GM21390 (cell line): ENCODE data around the gene SP110.
"Not testable (repeated sequence)": the region's sequence is repeated elsewhere in the genome, so short reads cannot be mapped to it uniquely, and the experiment has no call there.

Experiments used
- ATAC-seq: cut with Tn5 transposase; IDR thresholded peaks from one replicate; pipeline ENCODE4 v1.9.1; 2021; ENCODE audit not compliant: unreplicated experiment

Gene SP110

DNA sequence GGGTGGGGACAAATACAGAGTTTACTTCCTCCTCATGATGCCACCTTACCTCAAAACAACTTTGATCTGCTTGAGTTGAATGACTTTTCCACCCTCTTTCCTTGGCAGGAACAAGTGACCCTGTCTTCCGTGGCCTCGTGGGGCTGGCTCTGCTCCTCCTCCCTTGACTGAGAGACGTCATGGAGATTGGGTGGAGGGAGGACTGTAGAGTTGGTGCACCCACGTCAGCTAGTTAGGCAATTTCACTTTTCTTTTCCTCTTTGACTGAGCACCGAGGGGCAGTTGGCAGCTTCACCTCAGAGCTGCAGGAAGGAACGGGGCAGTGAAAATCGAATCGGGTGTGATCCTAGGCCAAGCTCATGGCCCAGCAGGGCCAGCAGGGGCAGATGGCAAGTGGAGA lies 5.7 kb upstream of the SP110 start, which contains the start of gene SP140:
Gene SP140, plus strand, starts transcription at position 251 of the 400 bp plus-strand sequence. Its CDS starts 109 bp downstream, at position 360.
- ATAC-seq, result peak; percentile 63

DNA sequence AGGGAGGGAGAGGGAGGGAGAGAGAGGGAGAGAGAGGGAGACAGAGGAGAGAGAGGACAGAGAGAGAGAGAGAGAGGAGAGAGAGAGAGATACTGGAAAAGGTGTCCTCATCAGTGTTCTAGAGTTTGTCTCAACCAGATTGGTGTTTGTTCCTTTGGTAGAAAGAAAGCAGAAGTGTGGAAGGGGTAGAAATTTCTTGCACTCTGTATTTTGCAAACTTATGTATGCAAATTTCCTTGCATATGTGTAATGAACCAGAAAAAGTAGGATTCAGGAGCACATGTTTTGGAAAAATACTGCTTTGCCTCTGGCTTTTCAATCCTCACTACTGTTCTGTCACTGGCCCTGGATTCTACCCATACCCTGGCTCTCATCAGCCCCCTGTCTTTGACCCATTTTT lies 4.7 kb upstream of the SP110 start:
- no peak for ATAC-seq

DNA sequence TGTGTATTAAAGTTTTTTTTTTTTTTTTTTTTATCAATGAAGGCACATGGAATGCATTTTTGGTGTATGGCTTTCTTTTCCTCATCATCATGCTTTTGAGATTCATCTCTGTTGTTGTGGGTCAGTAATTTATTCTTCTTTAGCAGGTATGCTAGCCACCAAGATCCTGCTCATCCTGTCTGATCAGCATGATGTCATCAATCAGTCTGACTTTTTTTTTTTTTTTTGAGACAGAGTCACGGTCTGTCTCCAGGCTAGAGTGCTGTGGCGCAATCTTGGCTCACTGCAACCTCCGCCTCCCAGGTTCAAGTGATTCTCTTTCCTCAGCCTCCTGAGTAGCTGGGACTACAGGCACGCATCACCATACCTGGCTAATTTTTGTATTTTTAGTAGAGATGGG lies 3.0 kb upstream of the SP110 start:
- ATAC-seq, result not testable (repeated sequence)

DNA sequence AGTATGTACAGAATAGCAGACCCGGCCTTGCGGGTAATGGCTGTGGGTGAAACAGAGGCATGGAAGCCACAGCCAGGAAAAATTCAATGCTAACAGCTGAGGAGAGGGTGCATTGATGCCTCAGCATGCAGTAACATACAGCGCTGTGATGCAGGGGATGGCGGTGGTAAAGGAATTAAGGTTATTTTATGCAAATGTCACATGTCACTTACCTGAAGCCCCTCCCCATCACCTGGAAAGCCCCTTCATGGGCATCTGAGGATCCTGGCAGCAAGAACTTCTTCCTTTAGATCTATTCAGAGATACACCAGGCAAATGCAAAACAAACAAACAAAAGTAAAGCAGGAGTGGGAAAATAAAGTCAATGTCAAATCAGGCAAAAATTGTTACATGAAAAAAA lies 1.7 kb upstream of the SP110 start:
- no peak for ATAC-seq

DNA sequence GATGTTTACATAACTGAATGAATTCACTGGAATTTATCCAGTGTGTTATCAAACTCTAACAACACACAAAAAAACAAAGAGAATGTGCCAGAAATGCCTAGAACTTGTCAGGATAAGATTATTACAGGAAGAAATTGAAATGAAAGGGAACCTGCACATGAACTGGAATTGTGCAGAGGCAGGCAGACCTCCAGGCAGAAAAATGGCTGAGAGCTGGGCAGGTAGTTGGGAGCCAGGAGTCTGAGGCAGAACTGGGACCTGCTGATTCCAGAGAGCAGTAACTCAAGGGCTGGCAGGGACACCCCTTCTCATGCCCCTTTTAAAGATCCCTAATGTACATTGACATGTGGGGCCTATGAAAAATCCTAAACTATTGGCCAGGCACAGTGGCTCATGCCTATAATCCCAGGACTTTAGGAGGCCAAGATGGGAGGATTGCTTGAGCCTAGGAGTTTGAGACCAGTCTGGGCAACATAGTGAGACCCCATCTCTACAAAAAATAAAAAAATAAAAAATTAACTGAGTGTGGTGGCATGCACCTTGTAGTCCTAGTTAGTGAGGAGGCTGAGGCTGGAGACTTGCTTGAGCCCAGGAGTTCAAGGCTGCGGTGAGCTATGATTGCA lies 674 bp upstream of the SP110 start:
- ATAC-seq, result no peak

DNA sequence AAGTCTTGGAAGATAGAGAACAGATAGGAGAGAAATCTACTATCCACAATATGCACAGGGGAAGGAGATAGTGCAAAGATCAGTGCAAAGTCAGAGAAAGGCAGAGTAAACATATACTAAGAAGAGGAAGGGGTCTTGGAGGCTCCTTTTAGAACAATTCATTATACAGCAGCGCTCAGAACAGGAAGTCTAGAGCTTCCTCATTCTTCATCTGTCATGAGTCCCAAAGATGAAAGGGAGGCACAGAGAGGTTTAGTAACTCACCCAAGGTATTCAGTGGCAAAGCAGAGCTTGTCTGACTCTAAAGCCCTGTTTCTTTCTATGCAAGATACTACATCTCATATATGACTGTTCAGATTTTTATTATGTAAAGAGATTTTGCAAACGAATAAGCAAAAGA lies 1.4 kb downstream of the SP110 start:
- ATAC-seq, result no peak

DNA sequence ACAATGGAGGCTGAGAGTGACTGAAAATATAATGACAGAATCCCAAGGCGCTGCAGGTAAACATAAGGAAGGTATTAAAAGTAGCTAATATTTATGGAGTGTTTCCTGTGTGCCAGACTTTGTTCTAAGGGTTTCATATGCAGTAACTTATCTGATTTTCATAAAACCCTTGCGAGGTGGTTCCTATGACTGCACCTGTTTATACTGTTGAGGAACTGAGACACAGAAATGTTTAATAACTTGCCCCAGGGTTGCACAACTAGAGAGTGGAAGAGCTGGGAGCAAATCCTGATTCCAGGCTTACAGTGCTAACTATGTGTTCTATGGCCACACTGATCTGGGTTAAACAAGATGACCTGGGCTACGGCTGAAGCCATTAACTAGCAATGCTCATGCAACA lies 2.4 kb downstream of the SP110 start:
- ATAC-seq, result peak; percentile 39

DNA sequence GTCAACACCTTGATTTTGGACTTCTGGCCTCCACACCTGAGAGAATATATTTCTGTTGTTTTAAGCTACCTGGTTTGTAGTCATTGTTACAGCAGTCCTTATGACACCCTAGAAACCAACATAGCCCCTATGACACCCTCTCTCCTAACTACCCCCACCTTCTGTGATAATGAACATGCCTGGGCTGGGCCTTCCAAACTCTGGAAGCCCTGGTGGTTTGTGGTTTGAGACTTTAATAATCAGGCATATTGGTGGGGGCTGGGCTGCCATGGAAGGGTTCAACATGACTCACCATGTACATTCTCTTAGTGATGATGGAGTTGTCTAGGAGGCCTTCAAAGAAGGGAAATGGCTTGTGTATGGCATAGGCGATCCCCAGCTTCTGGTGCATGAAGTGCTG lies 3.3 kb downstream of the SP110 start:
- no peak for ATAC-seq

DNA sequence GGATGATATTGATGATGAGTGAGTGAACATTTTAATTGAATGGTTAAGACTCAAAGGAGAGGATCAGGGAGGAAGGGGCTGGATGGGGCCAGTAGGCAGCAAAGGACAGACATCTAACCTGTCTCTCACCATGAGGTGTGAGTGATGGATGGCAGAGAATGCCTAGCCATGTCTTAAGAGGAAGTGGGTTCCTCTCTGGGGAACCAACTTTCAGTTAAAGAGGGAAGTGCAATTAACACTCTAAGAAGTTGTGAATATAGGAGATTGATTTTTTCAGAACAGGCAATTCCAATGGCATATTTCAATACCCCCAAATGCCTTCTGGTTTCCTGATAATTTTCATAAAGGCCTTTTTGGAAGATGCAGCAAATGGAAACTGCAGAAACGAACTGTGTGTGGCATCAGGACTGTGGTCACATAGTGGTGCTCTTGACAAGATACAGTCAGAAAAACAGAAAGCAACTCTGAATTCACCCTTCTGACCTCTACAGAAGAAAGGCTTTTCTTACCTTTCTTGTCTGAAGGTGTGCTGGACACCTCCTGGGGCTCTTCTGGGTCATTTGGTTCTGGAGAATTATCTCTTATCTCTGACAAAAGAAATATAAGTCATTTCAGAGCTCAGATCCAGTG lies 10.2 kb downstream of the SP110 start:
- peak; percentile 39 for ATAC-seq

DNA sequence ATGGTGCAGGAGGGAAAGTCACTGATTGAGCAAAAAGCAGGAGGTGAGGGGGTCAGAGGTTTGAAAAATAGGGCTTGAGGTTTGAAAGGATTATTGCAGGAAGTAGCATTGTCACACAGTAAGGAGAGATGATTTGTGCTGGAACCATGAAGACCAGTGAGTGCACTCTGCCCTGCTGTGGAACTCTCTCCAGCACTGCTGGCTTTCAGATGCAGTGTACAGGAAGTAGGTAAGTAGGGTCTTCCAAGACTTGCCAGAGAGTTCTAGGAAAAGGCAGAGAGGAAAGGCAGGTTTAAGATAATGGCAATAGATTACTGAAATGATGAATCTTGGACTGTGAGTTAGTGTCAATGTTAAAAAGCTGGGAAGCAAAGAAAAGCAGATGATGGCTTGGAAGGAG lies 11.2 kb downstream of the SP110 start:
- no peak for ATAC-seq

DNA sequence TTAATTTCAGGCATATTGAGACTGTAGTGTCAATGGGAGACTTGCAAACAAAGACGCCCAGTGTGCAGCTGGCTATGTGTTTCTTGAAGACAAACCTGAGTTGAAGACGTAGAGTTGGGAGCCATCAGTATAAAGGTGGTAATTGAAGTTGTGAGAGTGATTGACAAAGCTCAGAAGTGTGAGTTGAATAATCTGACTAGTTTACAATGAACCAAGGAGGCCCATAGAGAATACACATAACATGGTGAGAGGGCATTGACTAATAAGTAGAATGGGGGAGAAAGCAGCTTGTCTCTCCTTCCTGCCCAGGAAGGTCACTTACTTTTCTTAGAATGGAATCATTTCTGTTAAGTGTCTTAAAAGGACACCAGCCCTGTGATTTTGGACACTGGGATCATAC lies 14.1 kb downstream of the SP110 start:
- ATAC-seq, result no peak

DNA sequence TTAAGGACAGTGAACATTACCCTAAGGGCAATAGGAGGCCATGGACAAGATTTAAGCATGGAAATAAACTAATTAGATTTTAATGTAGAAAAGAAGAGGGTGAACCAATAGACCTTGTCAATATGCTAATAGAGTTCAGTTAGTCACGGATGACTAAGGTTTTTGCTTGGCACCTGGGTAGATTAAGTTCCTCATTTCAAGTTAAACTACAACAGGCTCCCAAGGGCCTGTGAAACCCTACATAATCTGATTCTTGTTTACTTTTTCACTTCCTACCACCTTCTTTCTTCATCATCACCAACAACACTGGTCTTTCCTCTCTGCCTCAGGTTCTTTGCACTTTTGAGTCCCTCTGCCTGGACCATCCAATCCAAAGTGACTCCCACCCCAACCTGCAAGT lies 14.8 kb downstream of the SP110 start:
- peak; percentile 53 for ATAC-seq

DNA sequence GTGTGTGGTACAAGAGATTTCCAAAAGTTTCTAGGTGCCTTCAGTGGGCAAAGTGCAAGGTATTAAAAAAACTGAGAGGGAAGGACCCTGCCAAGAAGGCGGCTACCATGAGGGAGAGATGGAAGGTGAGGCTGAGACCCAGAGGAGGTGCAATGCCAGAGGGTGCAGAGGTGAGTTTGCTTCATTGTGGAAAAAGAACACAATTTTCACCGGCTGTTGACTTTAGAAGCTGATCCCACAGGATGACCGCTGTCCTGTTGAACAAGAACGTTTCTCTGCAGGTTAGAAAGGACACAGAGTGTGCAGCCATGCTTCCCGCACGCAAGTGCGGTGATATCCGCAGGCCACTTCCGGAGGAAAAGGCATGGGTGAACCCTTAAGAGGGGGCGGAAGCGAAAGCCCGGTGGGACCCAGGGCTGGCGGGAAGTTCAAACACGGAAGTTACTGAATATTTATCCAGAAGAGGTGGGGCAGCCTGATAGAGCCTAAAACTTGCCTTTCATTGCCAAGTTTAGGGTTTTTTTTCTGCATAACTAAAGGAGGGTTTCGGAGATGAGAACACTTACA lies 16.6 kb downstream of the SP110 start:
- peak; percentile 50 for ATAC-seq

DNA sequence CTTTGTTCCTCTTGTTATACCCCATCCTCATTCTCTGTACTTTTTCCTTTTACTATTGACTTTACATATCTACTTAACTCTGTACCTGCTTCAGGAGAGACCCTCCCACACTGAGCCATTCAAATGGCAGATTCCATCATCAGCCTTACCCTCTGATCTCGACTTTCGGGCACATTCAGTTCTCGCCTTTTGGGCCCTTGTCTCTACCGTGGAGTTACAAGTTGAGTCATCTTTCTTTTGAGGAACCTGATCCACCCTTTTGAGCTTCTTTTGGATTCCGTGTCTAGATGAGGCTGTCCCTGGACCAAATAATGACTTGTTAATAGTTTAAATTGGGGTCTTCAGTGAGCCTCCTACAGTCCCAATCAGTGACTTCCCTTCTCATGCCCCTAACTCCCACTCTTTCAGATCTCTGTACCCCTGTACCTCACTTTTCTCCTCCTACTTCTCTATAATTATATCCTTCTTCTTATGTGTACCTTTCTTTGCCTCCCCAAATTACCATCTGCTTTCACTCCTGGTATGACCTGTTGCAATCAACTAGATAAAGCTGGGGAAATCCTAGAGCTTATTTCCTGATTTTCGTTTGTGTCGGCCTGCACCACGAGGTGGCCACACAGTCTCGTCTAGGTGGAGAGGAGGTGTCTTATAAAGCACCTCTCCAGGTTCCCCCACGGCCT lies 17.2 kb downstream of the SP110 start:
- ATAC-seq, result peak; percentile 51

DNA sequence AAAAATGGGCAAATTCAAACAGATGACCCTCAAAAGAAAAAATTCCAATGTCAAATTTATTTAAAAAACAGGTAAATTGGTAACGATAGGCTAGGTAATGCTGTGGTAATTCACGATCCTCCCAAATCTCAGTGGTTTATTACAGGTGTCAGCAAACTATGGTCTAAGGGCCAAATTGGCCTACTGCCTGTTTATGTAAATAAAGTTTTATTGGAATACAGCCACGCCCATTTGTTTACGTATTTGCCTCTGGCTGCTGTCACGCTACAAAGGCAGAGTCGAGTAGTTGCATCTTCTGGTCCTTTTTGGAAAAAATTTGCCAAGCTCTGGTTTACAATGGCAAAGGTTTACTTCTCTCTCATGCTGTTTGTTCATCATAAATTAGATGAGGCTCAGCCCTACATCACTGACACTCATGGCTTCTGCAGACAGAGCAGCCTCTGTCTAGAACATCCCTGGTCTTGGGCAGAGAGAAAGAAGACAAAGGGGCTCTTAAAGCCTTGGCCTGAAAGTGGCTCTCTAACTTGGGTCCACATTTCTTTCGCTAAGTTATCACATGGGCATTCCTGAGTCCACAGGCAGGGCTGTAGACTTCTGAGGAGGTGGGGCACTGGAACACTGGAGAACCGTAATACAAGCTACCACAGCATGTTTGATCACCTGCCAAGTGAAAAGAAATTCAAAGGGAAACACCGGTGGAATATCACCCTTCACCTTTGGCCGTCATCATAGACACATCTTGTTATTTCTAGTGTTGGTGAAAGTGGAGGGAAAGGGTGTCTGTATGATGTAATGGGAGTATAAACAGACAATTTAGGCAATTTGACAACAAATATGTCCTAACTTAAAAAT lies 34.8 kb downstream of the SP110 start:
- no peak for ATAC-seq

DNA sequence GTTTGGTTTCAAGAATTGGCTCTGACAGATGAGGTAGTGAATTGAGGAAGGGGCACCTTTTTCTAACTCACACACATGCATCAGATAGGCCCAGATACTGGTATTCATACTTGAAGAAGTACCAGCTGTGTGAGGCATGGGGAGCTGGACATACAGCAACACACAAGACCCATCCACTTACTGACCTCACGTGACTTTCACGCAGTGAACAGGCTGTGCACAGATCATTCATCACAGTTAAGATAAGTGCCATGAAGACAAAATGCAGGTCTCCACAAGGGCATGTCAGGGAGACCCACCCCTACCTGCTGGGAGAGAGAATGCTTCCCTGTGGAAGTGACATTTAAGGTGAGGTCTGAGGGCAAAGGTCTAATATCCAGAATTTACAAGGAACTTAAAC lies 38.6 kb downstream of the SP110 start:
- ATAC-seq, result no peak

DNA sequence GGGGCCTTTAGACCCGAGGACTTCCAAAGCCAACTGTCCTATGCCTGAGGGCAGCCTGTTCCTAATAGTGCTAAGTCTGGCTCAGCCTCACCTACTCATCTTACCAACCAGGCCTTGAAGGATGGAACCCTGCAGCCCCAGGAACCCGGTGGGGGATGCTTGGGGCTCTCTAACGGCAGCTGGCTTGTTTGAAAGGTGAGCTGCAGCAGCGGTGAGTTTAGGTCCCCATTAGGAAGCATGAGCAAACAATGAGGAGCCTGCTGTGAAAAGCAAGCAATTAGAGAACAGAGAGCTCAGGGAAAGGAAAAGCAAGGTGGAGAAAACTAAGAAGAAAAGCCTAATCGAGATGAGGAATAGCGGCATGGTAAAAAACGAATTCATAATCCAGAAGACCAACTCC lies 39.9 kb downstream of the SP110 start:
- no peak for ATAC-seq

DNA sequence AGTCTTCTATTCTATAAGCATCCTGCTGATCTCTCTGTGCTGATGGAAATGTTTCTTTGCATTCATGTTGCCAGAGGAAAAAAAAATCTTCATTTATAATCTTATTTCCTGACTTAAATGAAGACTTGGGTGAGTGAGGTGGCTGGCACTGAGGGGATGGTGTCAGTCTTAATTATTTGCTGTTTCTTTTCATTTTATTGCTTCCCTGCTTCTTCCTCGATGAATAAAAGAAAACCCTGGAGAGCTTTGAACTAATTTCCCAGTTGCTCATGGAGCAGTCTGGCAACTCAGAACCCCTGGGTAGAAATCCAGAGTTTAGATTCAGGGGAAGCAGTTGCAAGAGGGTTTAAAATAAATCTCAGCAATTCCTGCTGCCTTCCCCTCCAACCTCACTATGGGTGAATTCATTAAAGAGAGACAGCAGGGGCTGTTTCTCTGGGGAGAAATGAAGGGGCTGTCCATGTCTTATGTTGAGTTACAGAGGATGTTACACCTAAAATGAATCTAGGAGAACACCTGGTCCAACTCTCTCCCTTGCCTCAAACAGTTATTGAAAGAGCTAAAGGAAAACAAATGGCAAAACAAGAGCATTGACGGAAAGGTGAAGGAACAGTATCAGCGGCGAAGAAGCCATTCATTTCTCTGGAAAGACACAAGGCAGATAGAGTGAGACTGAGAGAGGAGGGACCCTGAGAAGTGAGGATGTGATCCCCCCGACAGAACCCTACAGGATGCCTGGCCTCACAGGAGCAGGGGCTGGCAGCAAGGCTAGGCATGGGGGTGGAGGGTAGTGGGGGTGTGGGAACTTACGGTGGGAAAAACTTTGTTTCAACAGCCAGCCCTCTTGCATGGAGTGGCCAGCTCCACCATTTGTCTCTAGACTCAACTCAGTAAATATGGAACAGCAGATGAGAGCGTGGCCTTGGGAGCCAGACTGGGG lies 41.0 kb downstream of the SP110 start:
- no peak for ATAC-seq

DNA sequence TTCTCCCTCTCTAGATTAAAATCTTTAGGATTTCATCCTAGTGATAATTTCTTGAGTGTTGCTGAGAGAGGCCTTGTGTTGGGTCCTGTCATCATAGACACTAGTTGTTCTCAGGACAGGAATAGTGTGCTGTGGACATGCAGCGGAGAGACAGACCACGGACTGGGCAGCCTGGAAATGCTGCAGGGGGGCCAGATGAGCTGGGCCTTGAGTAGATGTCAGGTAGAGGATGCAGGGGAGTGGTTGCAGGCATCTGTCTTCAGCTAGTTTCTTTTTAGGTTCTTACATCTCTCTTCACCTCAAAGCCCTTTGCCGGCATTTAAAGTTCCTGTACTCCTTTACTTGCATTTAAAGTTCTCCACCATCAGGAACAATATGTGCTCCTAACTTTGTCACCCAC lies 42.8 kb downstream of the SP110 start:
- no peak for ATAC-seq

DNA sequence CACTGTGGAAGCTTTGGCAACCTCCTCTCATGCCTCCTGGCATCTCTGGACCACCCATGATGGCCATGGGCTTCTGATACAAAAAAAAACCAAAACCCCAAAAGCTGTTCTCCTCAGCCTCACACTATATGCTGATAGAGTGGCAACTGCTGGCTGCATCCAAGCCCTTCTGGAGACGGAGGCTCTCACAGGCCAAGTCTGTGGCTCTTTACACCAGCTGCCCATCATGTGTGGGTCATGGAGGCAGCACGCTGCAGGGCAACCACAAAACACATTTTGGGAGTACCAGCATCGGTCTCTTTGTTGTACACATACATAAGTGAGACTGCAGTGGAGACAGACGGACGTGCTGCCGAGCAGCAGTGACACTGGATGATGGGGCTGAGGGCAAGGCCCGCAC lies 45.3 kb downstream of the SP110 start:
- no peak for ATAC-seq
